Panc1 (cell line): ENCODE data around the gene TBXA2R. TPM values are rescaled to one million over a fixed set of nuclear protein-coding genes. Genes with fewer than 3 reads are reported as not detected.

ENCODE experiments used
- ATAC-seq: fragments of 200-7000 bp; cut with Tn5 transposase; 2 replicates; pipeline ENCODE4 v1.9.1; 2020; ENCODE audit warnings: mild to moderate bottlenecking, moderate library complexity
- BruUV-seq: library from RNA; stranded (reverse); fragments of 400-500 nt; replicated peaks from 2 replicates; lab custom pipeline; 2021; lab: Mats Ljungman, UMichigan
- CTCF ChIA-PET: fragments of 300-600 bp; sonication (Branson Sonifier 250); formaldehyde crosslinking; loops from one replicate; lab custom pipeline; 2022; ENCODE audit warnings: antibody characterized with exemption; lab: Charles Lee
- POLR2A ChIA-PET: fragments of 300-600 bp; sonication (Branson Sonifier 250); formaldehyde crosslinking; loops from one replicate; lab custom pipeline; 2022; ENCODE audit warnings: antibody characterized with exemption; lab: Charles Lee
- DNase-seq: peaks from one replicate; pipeline ENCODE4 v3.0.0-alpha.2; 2010; ENCODE audit warnings: low read depth, low spot score
- H3K27ac ChIP-seq: 2 replicates; pipeline ENCODE4 v1.5.1; 2011; ENCODE audit warnings: mild to moderate bottlenecking, low read length, inconsistent platforms
- H3K27me3 ChIP-seq: fragments of 200-500 bp; sonication (Bioruptor generic); 2 replicates; pipeline ENCODE4 v1.6.0; 2014; ENCODE audit warnings: low read length, inconsistent platforms; ENCODE audit not compliant: control insufficient read depth, insufficient read depth
- H3K36me3 ChIP-seq: fragments of 200-500 bp; sonication (Bioruptor generic); 2 replicates; pipeline ENCODE4 v1.5.1; 2014; ENCODE audit warnings: inconsistent platforms, mild to moderate bottlenecking, low read length, moderate library complexity; ENCODE audit not compliant: control insufficient read depth, insufficient read depth
- H3K4me1 ChIP-seq: 2 replicates; pipeline ENCODE4 v1.5.1; 2011; ENCODE audit warnings: inconsistent platforms, mild to moderate bottlenecking, low read length, moderate library complexity; ENCODE audit not compliant: control insufficient read depth, insufficient read depth
- H3K4me3 ChIP-seq, 2 experiments: 2 replicates each; pipeline ENCODE4 v1.5.1; 2011 to 2012; ENCODE audit warnings: low read depth in 2 of 2, low read length in 2 of 2, mild to moderate bottlenecking in 2 of 2, inconsistent platforms in 1 of 2, moderate library complexity in 1 of 2
- H3K9me3 ChIP-seq: fragments of 200-500 bp; sonication (Bioruptor generic); 2 replicates; pipeline ENCODE4 v1.5.1; 2014; ENCODE audit warnings: low read depth, mild to moderate bottlenecking, inconsistent platforms, low read length, moderate library complexity; ENCODE audit not compliant: control insufficient read depth, insufficient read depth
- POLR2AphosphoS5 ChIP-seq: IDR thresholded peaks from 2 replicates; pipeline ENCODE4 v1.6.1; 2012; ENCODE audit warnings: mild to moderate bottlenecking, low read depth, low read length, moderate library complexity
- SIN3A ChIP-seq: IDR thresholded peaks from 2 replicates; pipeline ENCODE4 v1.6.1; 2012; ENCODE audit warnings: low read depth, mild to moderate bottlenecking, low read length, moderate library complexity, borderline replicate concordance; ENCODE audit not compliant: insufficient read depth
- TCF7L2 ChIP-seq: IDR thresholded peaks from 2 replicates; pipeline ENCODE4 v1.6.1; 2011; ENCODE audit warnings: mild to moderate bottlenecking, low read depth, low read length, inconsistent platforms
- in situ Hi-C: cut with HindIII; loops from 2 replicates; pipeline ENCODE4 v1.10.0; 2016; ENCODE audit warnings: low sequenced_read_pairs, low pct_unique_long_range_greater_than_20kb
- intact Hi-C: fragments of 100-400 bp; cut with micrococcal nuclease; formaldehyde crosslinking; loops from one replicate; pipeline ENCODE4 v1.10.0; 2022; ENCODE audit not compliant: unreplicated experiment
- total RNA-seq: library from RNA; stranded (reverse); gene quantifications from one replicate; pipeline ENCODE4 v1.2.1, GENCODE V29; 2021; ENCODE audit not compliant: unreplicated experiment
- TF ChIP-seq, protein P1 (sequence below): fragments of 450-650 bp; IDR thresholded peaks from 2 replicates; pipeline ENCODE4 v1.5.1; 2017; ENCODE audit warnings: mild to moderate bottlenecking
- TF ChIP-seq, protein P2 (sequence below), 2 experiments: IDR thresholded peaks; 2 replicates each; pipeline ENCODE4 v1.6.1; 2011 to 2012; ENCODE audit warnings: low read depth in 2 of 2, control low read depth in 1 of 2, low read length in 1 of 2, mild to moderate bottlenecking in 1 of 2, moderate library complexity in 1 of 2; ENCODE audit not compliant: insufficient read depth in 1 of 2

The TBXA2R gene
- total RNA-seq, 1 experiment from 2014 or later = 5.2 TPM

DNA sequence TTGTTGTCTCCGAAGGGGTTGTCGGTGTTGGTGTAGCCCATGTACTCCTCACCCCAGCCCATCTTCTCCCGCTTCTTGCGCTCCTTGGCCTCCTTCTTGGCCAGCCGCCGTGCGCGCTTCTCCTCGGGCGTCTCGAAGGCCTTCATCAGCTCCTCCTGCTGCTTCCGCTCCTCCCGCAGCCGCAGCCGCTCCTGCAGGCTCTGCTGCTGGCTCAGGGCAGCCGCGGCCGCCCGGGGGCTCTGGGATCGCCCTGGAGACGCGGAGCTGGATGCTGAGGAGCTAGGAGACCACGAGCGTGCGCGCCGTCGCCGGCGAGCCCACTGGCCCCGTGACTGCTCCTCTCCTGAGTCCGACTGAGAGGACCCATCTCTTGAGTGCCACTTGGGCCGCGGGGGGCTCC lies 17.0 kb upstream of the TBXA2R start:
- Histone ChIP-seq H3K27ac (no peak overlapping the region), H3K9me3 (no peaks in the 10 kb centered on the region), H3K27me3 (no peaks in the 10 kb centered on the region), H3K4me1 (peaks cover 6% of the 10 kb centered on the region), H3K36me3 (peaks cover 5% of the 10 kb centered on the region; the same call in 1 of the 2 replicates), H3K4me3 (no peak overlapping the region)
- ATAC-seq (no peak), DNase-seq (no peak)
- intact Hi-C loops = no loop called here
- no peak for TF ChIP-seq SIN3A
- TF ChIP-seq, protein P1, sequence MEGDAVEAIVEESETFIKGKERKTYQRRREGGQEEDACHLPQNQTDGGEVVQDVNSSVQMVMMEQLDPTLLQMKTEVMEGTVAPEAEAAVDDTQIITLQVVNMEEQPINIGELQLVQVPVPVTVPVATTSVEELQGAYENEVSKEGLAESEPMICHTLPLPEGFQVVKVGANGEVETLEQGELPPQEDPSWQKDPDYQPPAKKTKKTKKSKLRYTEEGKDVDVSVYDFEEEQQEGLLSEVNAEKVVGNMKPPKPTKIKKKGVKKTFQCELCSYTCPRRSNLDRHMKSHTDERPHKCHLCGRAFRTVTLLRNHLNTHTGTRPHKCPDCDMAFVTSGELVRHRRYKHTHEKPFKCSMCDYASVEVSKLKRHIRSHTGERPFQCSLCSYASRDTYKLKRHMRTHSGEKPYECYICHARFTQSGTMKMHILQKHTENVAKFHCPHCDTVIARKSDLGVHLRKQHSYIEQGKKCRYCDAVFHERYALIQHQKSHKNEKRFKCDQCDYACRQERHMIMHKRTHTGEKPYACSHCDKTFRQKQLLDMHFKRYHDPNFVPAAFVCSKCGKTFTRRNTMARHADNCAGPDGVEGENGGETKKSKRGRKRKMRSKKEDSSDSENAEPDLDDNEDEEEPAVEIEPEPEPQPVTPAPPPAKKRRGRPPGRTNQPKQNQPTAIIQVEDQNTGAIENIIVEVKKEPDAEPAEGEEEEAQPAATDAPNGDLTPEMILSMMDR = no peak
- TF ChIP-seq, protein P2, sequence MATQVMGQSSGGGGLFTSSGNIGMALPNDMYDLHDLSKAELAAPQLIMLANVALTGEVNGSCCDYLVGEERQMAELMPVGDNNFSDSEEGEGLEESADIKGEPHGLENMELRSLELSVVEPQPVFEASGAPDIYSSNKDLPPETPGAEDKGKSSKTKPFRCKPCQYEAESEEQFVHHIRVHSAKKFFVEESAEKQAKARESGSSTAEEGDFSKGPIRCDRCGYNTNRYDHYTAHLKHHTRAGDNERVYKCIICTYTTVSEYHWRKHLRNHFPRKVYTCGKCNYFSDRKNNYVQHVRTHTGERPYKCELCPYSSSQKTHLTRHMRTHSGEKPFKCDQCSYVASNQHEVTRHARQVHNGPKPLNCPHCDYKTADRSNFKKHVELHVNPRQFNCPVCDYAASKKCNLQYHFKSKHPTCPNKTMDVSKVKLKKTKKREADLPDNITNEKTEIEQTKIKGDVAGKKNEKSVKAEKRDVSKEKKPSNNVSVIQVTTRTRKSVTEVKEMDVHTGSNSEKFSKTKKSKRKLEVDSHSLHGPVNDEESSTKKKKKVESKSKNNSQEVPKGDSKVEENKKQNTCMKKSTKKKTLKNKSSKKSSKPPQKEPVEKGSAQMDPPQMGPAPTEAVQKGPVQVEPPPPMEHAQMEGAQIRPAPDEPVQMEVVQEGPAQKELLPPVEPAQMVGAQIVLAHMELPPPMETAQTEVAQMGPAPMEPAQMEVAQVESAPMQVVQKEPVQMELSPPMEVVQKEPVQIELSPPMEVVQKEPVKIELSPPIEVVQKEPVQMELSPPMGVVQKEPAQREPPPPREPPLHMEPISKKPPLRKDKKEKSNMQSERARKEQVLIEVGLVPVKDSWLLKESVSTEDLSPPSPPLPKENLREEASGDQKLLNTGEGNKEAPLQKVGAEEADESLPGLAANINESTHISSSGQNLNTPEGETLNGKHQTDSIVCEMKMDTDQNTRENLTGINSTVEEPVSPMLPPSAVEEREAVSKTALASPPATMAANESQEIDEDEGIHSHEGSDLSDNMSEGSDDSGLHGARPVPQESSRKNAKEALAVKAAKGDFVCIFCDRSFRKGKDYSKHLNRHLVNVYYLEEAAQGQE (IDR thresholded peaks at IDR 0.05; ENCODE audit: insufficient read depth in 1 of 2, low read depth in 2 of 2, low read length in 1 of 2) = no peak
- TF ChIP-seq TCF7L2 = no peak
- TF ChIP-seq POLR2AphosphoS5 = no peak
- CTCF ChIA-PET = no interaction called here
- in situ Hi-C loops = no loop called here
- POLR2A ChIA-PET = no interaction called here
- BruUV-seq = no TSS peak

DNA sequence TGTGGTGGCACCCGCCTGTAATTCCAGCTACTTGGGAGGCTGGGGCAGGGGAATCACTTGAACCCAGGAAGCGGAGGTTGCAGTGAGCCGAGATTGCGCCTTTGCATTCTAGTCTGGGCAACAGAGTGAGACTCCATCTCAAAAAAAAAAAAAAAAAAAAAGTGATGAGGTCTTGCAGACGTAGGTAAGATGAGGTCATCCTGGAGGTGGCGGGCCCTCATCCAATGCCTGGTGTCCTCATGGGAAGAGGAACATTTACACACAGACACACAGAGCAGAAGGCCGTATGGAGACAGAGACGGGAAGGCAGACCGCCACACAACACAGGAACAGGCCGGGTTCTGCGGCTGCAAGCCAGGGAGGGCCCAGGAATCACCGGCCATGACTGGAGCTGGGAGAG lies 15.5 kb upstream of the TBXA2R start:
- DNase-seq = no peak
- no TSS peak for BruUV-seq
- Histone ChIP-seq H3K9me3 (no peaks in the 10 kb centered on the region), H3K4me1 (peaks cover 6% of the 10 kb centered on the region), H3K4me3 (no peak overlapping the region), H3K27me3 (no peaks in the 10 kb centered on the region), H3K36me3 (peaks cover 5% of the 10 kb centered on the region; the same call in 1 of the 2 replicates), H3K27ac (no peak overlapping the region)
- POLR2A ChIA-PET = interaction anchor here (0.7 kb wide), 1 partner anchor 203 kb away, joined by 3 read pairs; no protein-coding TSS in a partner anchor
- CTCF ChIA-PET = interaction anchor here (0.6 kb wide), 1 partner anchor 408 kb away, joined by 3 read pairs; no protein-coding TSS in a partner anchor
- in situ Hi-C loops (no loop called here), intact Hi-C loops (no loop called here)
- TF ChIP-seq, protein P1 = no peak
- no peak for TF ChIP-seq TCF7L2
- TF ChIP-seq, protein P2 (IDR thresholded peaks at IDR 0.05; ENCODE audit: insufficient read depth in 1 of 2, low read depth in 2 of 2, low read length in 1 of 2) = no peak
- no peak for TF ChIP-seq POLR2AphosphoS5
- no peak for TF ChIP-seq SIN3A
- no peak for ATAC-seq
